ENCODE measurements around the gene VENTX.

The VENTX gene

GRCh38 chr10:133194151-133194550, 43.5 kb upstream of the VENTX start:
- no peak overlapping the region for H3K4me3 ChIP-seq (ENCODE audit: low read length)
- no peak for TF ChIP-seq CTCF (conservative IDR thresholded peaks at IDR 0.05; ENCODE audit: low read length)
- DNase-seq (ENCODE audit: low read depth): no peak

- DNase-seq (ENCODE audit: low read depth): no peak
- no peak overlapping the region for H3K4me3 ChIP-seq (ENCODE audit: low read length)
- no peak for TF ChIP-seq CTCF (conservative IDR thresholded peaks at IDR 0.05; ENCODE audit: low read length)
These were observed 42.6 kb upstream of the VENTX start for GRCh38 chr10:133195096-133195495.

GRCh38 chr10:133195611-133196010, 42.0 kb upstream of the VENTX start:
- TF ChIP-seq CTCF (conservative IDR thresholded peaks at IDR 0.05; ENCODE audit: low read length): no peak
- DNase-seq (ENCODE audit: low read depth): no peak
- no peak overlapping the region for H3K4me3 ChIP-seq (ENCODE audit: low read length)

GRCh38 chr10:133196221-133196915, 41.3 kb upstream of the VENTX start:
- no peak for DNase-seq (ENCODE audit: low read depth)
- H3K4me3 ChIP-seq (ENCODE audit: low read length): no peak overlapping the region
- no peak for TF ChIP-seq CTCF (conservative IDR thresholded peaks at IDR 0.05; ENCODE audit: low read length)

- DNase-seq (ENCODE audit: low read depth): no peak
- H3K4me3 ChIP-seq (ENCODE audit: low read length): no peak overlapping the region
- no peak for TF ChIP-seq CTCF (conservative IDR thresholded peaks at IDR 0.05; ENCODE audit: low read length)
These were observed 40.5 kb upstream of the VENTX start for GRCh38 chr10:133196936-133197758.

- TF ChIP-seq CTCF (conservative IDR thresholded peaks at IDR 0.05; ENCODE audit: low read length): no peak
- DNase-seq (ENCODE audit: low read depth): no peak
- no peak overlapping the region for H3K4me3 ChIP-seq (ENCODE audit: low read length)
These were observed 39.9 kb upstream of the VENTX start for GRCh38 chr10:133197786-133198185.

GRCh38 chr10:133198206-133198605, 39.4 kb upstream of the VENTX start:
- no peak for TF ChIP-seq CTCF (conservative IDR thresholded peaks at IDR 0.05; ENCODE audit: low read length)
- DNase-seq (ENCODE audit: low read depth): no peak
- no peak overlapping the region for H3K4me3 ChIP-seq (ENCODE audit: low read length)

Measured in AG10803 (cell line).